Naive B cell (primary cell): ENCODE results near the gene CCSER1. TPM values are rescaled to one million over a fixed set of nuclear protein-coding genes. Genes with fewer than 3 reads are reported as not detected.
"Not testable (repeated sequence)": the region's sequence is repeated elsewhere in the genome, so short reads cannot be mapped to it uniquely, and the experiment has no call there.

ENCODE experiments used
- ATAC-seq, 2 donors: fragments of 150-1000 bp; cut with Tn5 transposase; 2 replicates each; pipeline ENCODE4 v1.10.0; 2021; ENCODE audit warnings: low read depth in 2 of 2, mild to moderate bottlenecking in 2 of 2, moderate library complexity in 2 of 2
- DNase-seq: peaks from one replicate; pipeline ENCODE4 v3.0.0; 2022
- H3K27ac Mint-ChIP-seq, 6 donors: one replicate each; pipeline ENCODE4 v1.8.0; 2020 to 2022; ENCODE audit warnings: mild to moderate bottlenecking in 6 of 6, mixed read lengths in 6 of 6, moderate library complexity in 5 of 6, inconsistent platforms in 2 of 6
- H3K27me3 Mint-ChIP-seq, 3 donors: one replicate each; pipeline ENCODE4 v1.8.0; 2021 to 2022; ENCODE audit warnings: mixed read lengths in 3 of 3, mild to moderate bottlenecking in 1 of 3
- H3K36me3 Mint-ChIP-seq, 2 donors: one replicate each; pipeline ENCODE4 v1.8.0; 2020 to 2022; ENCODE audit warnings: mixed read lengths in 2 of 2, inconsistent platforms in 1 of 2, mild to moderate bottlenecking in 1 of 2
- H3K4me1 Mint-ChIP-seq, 3 donors: one replicate each; pipeline ENCODE4 v1.8.0; 2020 to 2022; ENCODE audit warnings: mixed read lengths in 3 of 3, inconsistent platforms in 1 of 3, mild to moderate bottlenecking in 1 of 3, moderate library complexity in 1 of 3
- H3K4me3 Mint-ChIP-seq, 8 donors: one replicate each; pipeline ENCODE4 v1.8.0; 2020 to 2022; ENCODE audit warnings: mild to moderate bottlenecking in 8 of 8, mixed read lengths in 8 of 8, moderate library complexity in 8 of 8, inconsistent platforms in 2 of 8
- H3K9me3 Mint-ChIP-seq, 7 donors: one replicate each; pipeline ENCODE4 v1.8.0; 2020 to 2022; ENCODE audit warnings: mixed read lengths in 7 of 7, mild to moderate bottlenecking in 5 of 7, inconsistent platforms in 2 of 7, moderate library complexity in 1 of 7
- polyA plus RNA-seq, 6 donors: library from polyadenylated mRNA; unstranded; fragments of 300-500 nt; fragmentation: Illumina TruSeq; gene quantifications; one replicate each; pipeline ENCODE4 v1.2.3, GENCODE V29; 2021; ENCODE audit warnings: low read depth in 6 of 6

Gene CCSER1
- polyA plus RNA-seq, 6 donors from 2014 or later: 4.4 to 16.4 (median 14.9) TPM; not detected in 1

DNA sequence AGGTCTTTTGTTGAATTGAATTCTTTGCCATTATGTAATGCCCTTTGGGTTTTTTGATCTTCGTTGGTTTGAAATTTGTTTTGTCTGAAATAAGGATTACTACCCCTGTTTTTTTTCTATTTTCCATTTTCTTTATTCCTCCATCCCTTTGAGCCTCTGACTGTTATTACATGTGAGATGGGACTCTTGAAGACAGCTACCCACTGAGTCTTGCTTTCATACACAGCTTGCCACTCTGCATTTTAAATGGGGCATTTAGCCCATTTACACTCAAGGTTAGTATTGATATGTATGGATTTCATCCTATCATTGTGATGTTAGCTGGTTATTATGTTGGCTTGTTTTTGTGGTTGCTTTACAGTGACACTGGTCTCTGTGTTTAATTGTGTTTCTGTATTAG is 1440.4 kb downstream of the CCSER1 start:
- Mint-ChIP-seq H3K27ac (no peak overlapping the region), H3K27me3 (no peaks in the 10 kb centered on the region), H3K36me3 (peaks cover 0 to 5% of the 10 kb centered on the region in 2 donors), H3K4me3 (no peak overlapping the region), H3K9me3 (peaks cover 15 to 59% (median 32%) of the 10 kb centered on the region in 7 donors), H3K4me1 (no peaks in the 10 kb centered on the region)
- ATAC-seq (no peak), DNase-seq (no peak)

DNA sequence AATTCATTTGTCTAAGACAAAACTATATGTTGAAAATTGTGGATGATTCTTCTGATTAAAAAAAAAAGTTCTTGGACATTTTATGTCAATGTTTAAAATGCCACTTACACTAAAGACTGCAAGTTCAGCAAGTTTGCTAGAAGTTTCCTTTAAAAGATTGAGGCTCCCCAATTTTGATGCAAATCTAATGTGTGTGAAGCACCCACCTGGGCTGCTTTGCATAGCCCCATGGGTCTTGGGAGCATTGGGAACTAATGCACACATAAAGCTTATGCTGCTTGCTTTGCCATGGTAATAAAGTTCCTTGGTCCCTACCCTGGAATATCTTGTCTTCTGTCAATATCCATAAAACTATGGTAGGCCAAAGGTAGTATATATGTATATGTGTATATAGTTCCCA is 1450.7 kb downstream of the CCSER1 start:
- Mint-ChIP-seq H3K4me3 (no peak overlapping the region), H3K27ac (no peak overlapping the region), H3K27me3 (no peaks in the 10 kb centered on the region), H3K36me3 (no peaks in the 10 kb centered on the region), H3K4me1 (no peaks in the 10 kb centered on the region), H3K9me3 (peaks cover 0 to 5% (median under 1%) of the 10 kb centered on the region in 7 donors)
- ATAC-seq (no peak), DNase-seq (no peak)

DNA sequence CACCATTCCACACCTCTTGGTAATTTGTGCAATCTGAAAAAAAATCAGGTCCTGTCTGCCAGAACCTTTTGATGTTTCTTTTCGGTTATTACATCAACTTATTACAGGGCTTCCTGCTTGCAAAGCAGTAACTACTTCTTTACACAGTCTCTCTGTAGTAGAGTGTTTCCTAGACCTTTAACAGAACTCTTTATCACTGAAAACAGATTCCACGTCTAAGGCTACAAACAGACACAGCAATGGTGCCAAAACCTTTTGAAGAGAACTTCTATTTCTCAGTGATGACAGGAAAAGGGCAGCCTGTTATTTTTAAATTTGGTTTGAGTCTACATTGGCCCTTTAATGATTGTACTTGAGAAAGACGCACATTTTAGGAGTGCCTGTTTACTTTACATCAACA is 1463.1 kb downstream of the CCSER1 start:
- ATAC-seq: no peak
- H3K4me3 Mint-ChIP-seq: no peak overlapping the region
- H3K9me3 Mint-ChIP-seq: peaks cover 0 to 7% (median 3%) of the 10 kb centered on the region in 7 donors
- no peak overlapping the region for H3K27ac Mint-ChIP-seq
- DNase-seq: no peak
- H3K36me3 Mint-ChIP-seq: no peaks in the 10 kb centered on the region
- H3K27me3 Mint-ChIP-seq: no peaks in the 10 kb centered on the region
- no peaks in the 10 kb centered on the region for H3K4me1 Mint-ChIP-seq

DNA sequence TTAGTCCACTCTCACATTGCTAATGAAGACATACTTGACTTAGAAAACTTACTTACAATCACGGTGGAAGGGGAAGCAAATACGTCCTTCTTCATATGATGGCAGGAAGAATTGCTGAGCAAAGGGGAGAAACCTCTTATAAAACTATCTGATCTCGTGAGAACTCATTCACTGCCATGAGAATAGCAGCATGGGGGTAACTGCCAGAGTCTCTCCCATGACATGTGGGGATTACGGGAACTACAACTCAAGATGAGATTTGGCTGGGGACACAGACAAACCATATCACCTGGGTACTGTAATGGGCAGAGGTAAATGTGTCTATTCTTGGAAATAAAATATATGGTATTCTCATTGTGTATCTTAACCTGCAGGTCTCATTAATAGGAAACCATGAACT is 1464.9 kb downstream of the CCSER1 start:
- Mint-ChIP-seq H3K27me3 (no peaks in the 10 kb centered on the region), H3K4me1 (no peaks in the 10 kb centered on the region), H3K27ac (no peak overlapping the region), H3K9me3 (peaks cover 0 to 4% (median 0%) of the 10 kb centered on the region in 7 donors), H3K4me3 (no peak overlapping the region), H3K36me3 (no peaks in the 10 kb centered on the region)
- ATAC-seq: no peak
- no peak for DNase-seq

DNA sequence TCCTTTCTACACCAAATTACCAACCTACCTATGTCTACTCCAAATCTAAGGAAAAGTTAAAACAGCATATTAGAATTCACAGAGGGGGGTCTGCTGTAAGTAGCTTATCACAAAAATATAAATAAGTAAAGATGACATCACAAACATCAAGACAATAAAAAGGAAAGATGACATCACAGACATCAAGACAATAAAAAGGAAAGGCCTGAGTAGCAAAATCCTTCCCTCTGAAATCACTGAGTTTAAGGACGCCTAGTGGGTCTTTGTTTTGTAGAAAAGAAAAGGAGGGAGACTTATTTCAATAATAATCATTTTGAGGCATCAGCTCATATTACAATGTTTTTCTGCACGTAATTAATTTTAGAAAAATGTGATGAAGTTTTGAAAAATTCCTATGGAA is 1469.5 kb downstream of the CCSER1 start:
- DNase-seq: no peak
- H3K4me1 Mint-ChIP-seq: no peaks in the 10 kb centered on the region
- no peaks in the 10 kb centered on the region for H3K36me3 Mint-ChIP-seq
- H3K9me3 Mint-ChIP-seq: peaks cover 0 to 4% (median 0%) of the 10 kb centered on the region in 7 donors
- ATAC-seq: no peak
- no peak overlapping the region for H3K4me3 Mint-ChIP-seq
- no peak overlapping the region for H3K27ac Mint-ChIP-seq
- no peaks in the 10 kb centered on the region for H3K27me3 Mint-ChIP-seq

DNA sequence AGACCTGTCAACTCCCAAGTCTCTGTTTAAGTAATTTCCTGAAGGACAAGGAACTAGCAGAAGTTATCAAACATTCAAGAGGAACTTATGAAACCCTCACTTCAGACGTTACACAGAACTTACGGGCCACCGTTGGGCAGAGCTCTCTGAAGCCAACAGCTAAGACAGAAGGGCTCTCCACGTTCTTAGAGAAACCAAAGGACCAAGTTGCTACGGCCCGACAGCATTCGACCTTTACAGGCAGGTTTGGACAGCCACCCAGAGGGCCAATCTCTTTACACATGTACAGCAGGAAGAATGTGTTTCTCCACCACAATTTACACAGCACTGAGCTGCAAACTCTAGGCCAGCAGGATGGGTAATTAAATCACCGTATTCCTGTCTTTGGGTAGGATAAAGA is 1471.5 kb downstream of the CCSER1 start:
- DNase-seq (no peak), ATAC-seq (no peak)
- Mint-ChIP-seq H3K27ac (no peak overlapping the region), H3K4me3 (no peak overlapping the region), H3K27me3 (no peaks in the 10 kb centered on the region), H3K4me1 (no peaks in the 10 kb centered on the region), H3K9me3 (peaks cover 0 to 3% (median 0%) of the 10 kb centered on the region in 7 donors), H3K36me3 (no peaks in the 10 kb centered on the region)

DNA sequence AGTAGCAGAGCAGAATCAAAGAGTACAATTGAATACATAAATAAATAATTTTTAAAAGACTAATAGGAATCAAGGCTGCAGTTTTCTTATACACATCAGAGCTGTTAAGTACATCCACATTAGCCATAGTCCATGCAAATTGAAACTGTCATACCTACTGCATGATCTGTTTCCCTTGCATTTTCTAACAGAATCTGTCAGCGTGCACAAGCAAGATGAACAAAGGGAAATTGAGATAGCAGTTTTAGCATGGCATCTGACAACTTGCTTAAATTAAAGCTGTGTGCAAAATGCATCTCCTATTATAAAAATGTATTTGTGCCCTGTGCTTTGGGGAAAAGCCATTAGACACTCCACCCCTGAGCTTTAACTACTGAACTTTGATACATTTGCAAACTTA is 1473.1 kb downstream of the CCSER1 start:
- DNase-seq: no peak
- Mint-ChIP-seq H3K36me3 (no peaks in the 10 kb centered on the region), H3K4me1 (no peaks in the 10 kb centered on the region), H3K9me3 (peaks cover 0 to 1% (median 0%) of the 10 kb centered on the region in 7 donors), H3K27me3 (no peaks in the 10 kb centered on the region), H3K27ac (no peak overlapping the region), H3K4me3 (no peak overlapping the region)
- ATAC-seq: no peak

DNA sequence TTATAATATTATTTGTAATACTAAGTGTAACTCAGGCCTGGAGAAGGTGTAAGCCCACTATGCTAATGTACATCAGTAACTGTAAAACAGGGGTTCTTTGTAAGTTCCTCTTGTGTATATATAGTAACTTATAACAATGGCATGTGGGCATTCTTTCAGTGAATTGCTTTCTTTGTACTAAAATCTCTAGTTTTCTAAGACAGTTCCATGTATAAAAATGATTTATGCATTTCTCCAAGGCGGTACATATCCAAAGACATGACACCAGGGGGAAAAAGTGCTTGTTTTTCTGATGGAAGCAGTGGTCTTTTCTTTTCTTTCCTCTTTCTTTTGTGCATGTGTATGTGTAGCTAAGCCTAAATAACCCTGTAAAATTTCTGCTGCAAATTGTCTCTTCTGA is 1474.2 kb downstream of the CCSER1 start:
- Mint-ChIP-seq H3K9me3 (peaks cover 0 to 1% (median 0%) of the 10 kb centered on the region in 7 donors), H3K27me3 (no peaks in the 10 kb centered on the region), H3K36me3 (no peaks in the 10 kb centered on the region), H3K27ac (no peak overlapping the region), H3K4me1 (no peaks in the 10 kb centered on the region), H3K4me3 (no peak overlapping the region)
- no peak for ATAC-seq
- DNase-seq: no peak

DNA sequence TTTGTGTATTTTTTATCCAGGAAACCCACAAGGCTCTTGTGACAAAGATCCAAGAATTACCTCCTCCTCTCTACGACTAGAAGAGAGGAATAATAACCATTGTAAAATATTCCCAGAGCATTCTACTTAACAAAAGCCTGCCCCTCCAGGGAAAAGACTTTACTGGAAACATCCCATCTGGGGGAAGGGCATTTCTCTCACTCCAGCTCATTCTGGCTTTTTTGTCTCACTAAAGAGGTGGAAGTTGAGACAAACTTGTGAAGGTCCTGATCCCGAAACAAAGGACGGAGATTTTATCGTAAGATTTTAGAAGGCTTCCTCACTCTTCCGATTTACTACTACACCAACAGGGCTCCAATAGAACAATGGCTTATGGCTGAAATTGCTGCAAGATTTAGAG is 1484.6 kb downstream of the CCSER1 start:
- Mint-ChIP-seq H3K27ac (no peak overlapping the region), H3K4me1 (no peaks in the 10 kb centered on the region), H3K9me3 (peaks cover 0 to 10% (median 3%) of the 10 kb centered on the region in 7 donors), H3K27me3 (no peaks in the 10 kb centered on the region), H3K36me3 (no peaks in the 10 kb centered on the region), H3K4me3 (no peak overlapping the region)
- DNase-seq: no peak
- no peak for ATAC-seq

DNA sequence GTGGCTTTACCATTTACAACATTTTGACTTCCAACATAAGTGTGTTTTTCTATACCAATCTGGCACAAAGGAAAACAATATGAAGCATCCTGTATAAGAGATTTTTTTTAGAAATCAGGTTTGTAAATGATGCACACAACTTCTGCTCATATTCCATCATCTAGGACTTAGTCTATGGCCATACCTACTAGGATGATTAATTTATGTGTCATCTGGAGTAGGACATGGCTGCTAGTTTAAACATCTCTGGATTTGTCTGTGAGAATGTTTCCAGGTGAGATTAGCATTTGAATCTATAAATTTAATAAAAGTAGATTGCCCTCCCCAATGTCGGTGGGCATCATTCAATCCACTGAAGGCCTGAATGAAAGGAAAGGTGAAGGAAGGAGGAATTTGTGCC is 1493.8 kb downstream of the CCSER1 start:
- Mint-ChIP-seq H3K4me1 (no peaks in the 10 kb centered on the region), H3K27me3 (no peaks in the 10 kb centered on the region), H3K4me3 (no peak overlapping the region), H3K36me3 (peaks cover 0 to 6% of the 10 kb centered on the region in 2 donors), H3K9me3 (peaks cover 4 to 13% (median 10%) of the 10 kb centered on the region in 7 donors), H3K27ac (no peak overlapping the region)
- no peak for DNase-seq
- ATAC-seq: no peak

DNA sequence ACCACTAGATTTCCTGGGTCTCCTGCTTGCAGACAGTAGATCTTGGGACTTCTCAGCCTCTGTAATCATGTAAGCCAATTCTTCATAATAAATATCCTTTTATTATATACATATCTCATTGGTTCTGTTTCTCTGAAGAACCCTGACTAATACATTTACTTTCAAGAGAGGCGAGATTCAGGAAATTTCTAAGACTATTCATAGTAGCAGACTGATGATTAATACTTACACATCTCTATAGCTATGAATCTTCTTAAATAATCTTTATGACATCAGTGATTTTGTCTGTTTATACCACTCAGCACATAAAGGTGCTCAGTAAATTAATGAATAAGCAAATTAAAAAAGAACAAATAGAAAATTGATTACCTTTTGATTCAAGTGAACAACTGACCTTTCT is 1494.3 kb downstream of the CCSER1 start:
- Mint-ChIP-seq H3K4me3 (no peak overlapping the region), H3K9me3 (peaks cover 2 to 13% (median 10%) of the 10 kb centered on the region in 7 donors), H3K27me3 (no peaks in the 10 kb centered on the region), H3K4me1 (no peaks in the 10 kb centered on the region), H3K36me3 (peaks cover 0 to 6% of the 10 kb centered on the region in 2 donors), H3K27ac (no peak overlapping the region)
- no peak for DNase-seq
- no peak for ATAC-seq

DNA sequence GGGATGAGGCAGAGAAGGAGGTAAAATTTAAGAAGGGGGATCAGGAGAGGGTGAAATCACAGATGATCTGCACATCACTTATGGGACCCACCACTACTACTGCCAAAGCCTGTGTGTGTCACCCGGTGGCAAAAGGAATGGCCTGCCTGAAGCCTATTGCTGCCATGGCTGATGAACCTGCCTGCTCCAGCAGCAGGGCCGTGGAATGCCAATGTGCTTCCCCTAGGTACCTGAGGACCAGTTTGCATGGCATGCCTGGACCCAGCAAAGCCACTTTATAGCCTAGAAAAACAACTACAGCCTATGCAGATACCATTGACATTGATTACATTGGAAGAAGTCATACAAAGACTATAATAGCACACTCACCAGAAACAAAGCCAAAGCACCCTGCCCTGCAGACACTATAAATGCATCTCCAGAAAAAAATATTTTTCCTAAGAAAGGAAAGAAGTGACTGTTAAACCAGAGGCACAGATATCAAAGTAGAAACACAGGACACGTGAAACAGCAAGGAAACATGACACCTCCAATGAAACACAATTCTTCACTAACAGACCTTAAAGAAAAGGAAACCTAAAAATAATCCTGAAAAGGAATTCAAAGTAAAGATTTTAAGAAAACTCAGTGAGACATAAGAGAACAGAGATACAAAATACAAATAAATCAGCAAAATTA is 1495.9 kb downstream of the CCSER1 start:
- no peak for ATAC-seq
- no peak overlapping the region for H3K4me3 Mint-ChIP-seq
- no peaks in the 10 kb centered on the region for H3K27me3 Mint-ChIP-seq
- H3K27ac Mint-ChIP-seq: no peak overlapping the region
- no peak for DNase-seq
- H3K4me1 Mint-ChIP-seq: no peaks in the 10 kb centered on the region
- H3K9me3 Mint-ChIP-seq: peaks cover 0 to 19% (median 13%) of the 10 kb centered on the region in 7 donors
- H3K36me3 Mint-ChIP-seq: peaks cover 0 to 11% of the 10 kb centered on the region in 2 donors

DNA sequence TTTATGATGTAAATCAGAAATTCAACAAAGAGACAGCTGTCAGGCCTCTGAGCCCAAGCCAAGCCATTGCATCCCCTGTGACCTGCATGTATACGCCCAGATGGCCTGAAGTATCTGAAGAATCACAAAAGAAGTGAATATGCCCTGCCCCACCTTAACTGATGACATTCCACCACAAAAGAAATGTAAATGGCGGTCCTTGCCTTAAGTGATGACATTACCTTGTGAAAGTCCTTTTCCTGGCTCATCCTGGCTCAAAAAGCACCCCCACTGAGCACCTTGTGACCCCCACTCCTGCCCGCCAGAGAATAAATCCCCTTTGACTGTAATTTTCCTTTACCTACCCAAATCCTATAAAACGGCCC is 1496.4 kb downstream of the CCSER1 start:
- DNase-seq, H3K27ac Mint-ChIP-seq, H3K27me3 Mint-ChIP-seq, H3K4me3 Mint-ChIP-seq, ATAC-seq, H3K4me1 Mint-ChIP-seq: not testable (repeated sequence)
- Mint-ChIP-seq H3K9me3 (peaks cover 0 to 20% (median 12%) of the 10 kb centered on the region in 7 donors), H3K36me3 (peaks cover 0 to 11% of the 10 kb centered on the region in 2 donors)

DNA sequence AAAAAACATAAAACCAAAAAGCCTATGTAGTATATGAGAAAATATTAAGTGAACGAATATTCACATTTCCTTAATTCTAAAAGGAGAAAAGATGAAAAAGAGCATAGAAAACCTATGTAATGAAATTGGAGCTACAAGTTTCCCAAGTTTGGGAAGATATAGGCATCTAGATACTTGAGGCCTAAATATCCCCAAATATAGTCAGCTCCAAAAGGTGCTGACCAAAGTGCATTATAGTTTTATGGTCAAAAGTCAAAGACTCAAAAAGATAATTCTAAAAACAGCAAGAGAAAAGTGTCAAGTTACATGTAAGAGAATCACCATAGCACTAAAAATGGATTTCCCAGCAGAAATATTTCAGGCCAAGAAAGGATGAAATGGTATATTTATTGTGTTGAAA is 1502.9 kb downstream of the CCSER1 start:
- ATAC-seq: no peak
- Mint-ChIP-seq H3K27ac (no peak overlapping the region), H3K4me1 (no peaks in the 10 kb centered on the region), H3K4me3 (no peak overlapping the region), H3K27me3 (no peaks in the 10 kb centered on the region), H3K9me3 (peaks cover 0 to 24% (median 14%) of the 10 kb centered on the region in 7 donors), H3K36me3 (peaks cover 0 to 8% of the 10 kb centered on the region in 2 donors)
- DNase-seq: no peak

DNA sequence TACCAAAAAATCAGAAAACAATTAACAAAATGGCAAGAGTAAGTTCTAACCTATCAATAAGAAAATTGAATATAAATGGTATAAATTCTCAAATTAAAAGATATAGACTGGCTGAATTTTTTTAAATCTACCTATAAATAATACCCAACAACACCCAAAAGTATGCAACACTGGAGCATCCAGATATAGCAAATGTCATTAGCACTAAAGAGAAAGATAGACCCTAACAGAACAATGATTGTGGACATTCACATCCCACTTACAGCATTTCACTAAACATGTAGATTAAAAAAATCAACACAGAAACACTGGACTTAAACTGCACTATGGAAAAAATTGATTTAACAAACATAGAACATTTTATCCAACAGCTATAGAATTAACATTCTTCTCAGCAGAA is 1503.6 kb downstream of the CCSER1 start:
- Mint-ChIP-seq H3K4me3 (no peak overlapping the region), H3K36me3 (peaks cover 0 to 6% of the 10 kb centered on the region in 2 donors), H3K4me1 (no peaks in the 10 kb centered on the region), H3K9me3 (peaks cover 0 to 17% (median 11%) of the 10 kb centered on the region in 7 donors), H3K27ac (no peak overlapping the region), H3K27me3 (no peaks in the 10 kb centered on the region)
- ATAC-seq (no peak), DNase-seq (no peak)
